B cell (primary cell): ENCODE results near the gene CYB5A. TPM values are rescaled to one million over a fixed set of nuclear protein-coding genes. Genes with fewer than 3 reads are reported as not detected.

ENCODE experiments used
- ATAC-seq: fragments of 200-7000 bp; cut with Tn5 transposase; one replicate; pipeline ENCODE4 v1.10.0; 2021; ENCODE audit warnings: low read depth, mild to moderate bottlenecking, moderate number of reproducible peaks, moderate library complexity
- CTCF ChIA-PET: fragments of 350-600 bp; sonication (Branson Sonifier 250); formaldehyde crosslinking; loops from one replicate; lab custom pipeline; 2021; ENCODE audit warnings: antibody characterized with exemption, inconsistent platforms; lab: Charles Lee
- POLR2A ChIA-PET: fragments of 350-600 bp; sonication (Branson Sonifier 250); formaldehyde crosslinking; loops from one replicate; lab custom pipeline; 2021; ENCODE audit warnings: antibody characterized with exemption; lab: Charles Lee
- DNase-seq: peaks from one replicate; pipeline ENCODE4 v3.0.0; 2013
- H2AFZ ChIP-seq: 2 replicates; pipeline ENCODE4 v1.6.1; 2012; ENCODE audit warnings: mild to moderate bottlenecking, low read depth, low read length; ENCODE audit not compliant: insufficient read depth, poor library complexity, severe bottlenecking
- H3K27ac ChIP-seq, 2 donors: 1 replicate in 1 of 2; 2 replicates in 1 of 2; pipeline ENCODE4 v1.5.1; 2012 to 2013; ENCODE audit warnings: low read length in 2 of 2, mild to moderate bottlenecking in 2 of 2, moderate library complexity in 1 of 2
- H3K27me3 ChIP-seq, 4 experiments: fragments of 200-600 bp in 1 of 4; sonication (generic) in 1 of 4; replicated peaks in 1 of 4; 1 replicate in 2 of 4; 2 replicates in 2 of 4; pipeline versions ENCODE4 v1.6.1 to v1.7.0; 2013 to 2016; ENCODE audit warnings: low read length in 3 of 4, mild to moderate bottlenecking in 2 of 4, mixed read lengths in 1 of 4, moderate library complexity in 1 of 4; ENCODE audit not compliant: insufficient read depth in 4 of 4, control insufficient read depth in 3 of 4; ENCODE audit errors: control extremely low read depth in 1 of 4
- H3K36me3 ChIP-seq, 2 experiments: replicated peaks in 1 of 2; 1 replicate in 1 of 2; 2 replicates in 1 of 2; pipeline versions ENCODE4 v1.6.1 to v1.7.1; 2013; ENCODE audit warnings: low read length in 1 of 2; ENCODE audit not compliant: insufficient read depth in 2 of 2, control insufficient read depth in 1 of 2; ENCODE audit errors: control extremely low read depth in 1 of 2, extremely low read depth in 1 of 2
- H3K4me1 ChIP-seq, 2 donors: fragments of 200-600 bp in 1 of 2; sonication (generic) in 1 of 2; 1 replicate in 1 of 2; 2 replicates in 1 of 2; pipeline versions ENCODE4 v1.5.1 to v1.6.1; 2013 to 2017; ENCODE audit warnings: low read length in 2 of 2; ENCODE audit not compliant: control insufficient read depth in 2 of 2, insufficient read depth in 2 of 2
- H3K4me2 ChIP-seq: replicated peaks from 2 replicates; pipeline ENCODE3; 2012; ENCODE audit warnings: mild to moderate bottlenecking, low read depth, low read length; ENCODE audit not compliant: poor library complexity, severe bottlenecking
- H3K4me3 ChIP-seq, 5 experiments: fragments of 200-600 bp in 1 of 5; sonication (generic) in 1 of 5; 1 replicate in 3 of 5; 2 replicates in 2 of 5; pipeline versions ENCODE4 v1.5.1 to v1.7.0; 2011 to 2016; ENCODE audit warnings: low read length in 4 of 5, mild to moderate bottlenecking in 4 of 5, low read depth in 2 of 5, control low read depth in 1 of 5, moderate library complexity in 1 of 5; ENCODE audit not compliant: insufficient read depth in 1 of 5; ENCODE audit errors: control extremely low read depth in 1 of 5, extremely low read depth in 1 of 5
- H3K79me2 ChIP-seq: fragments of 200-600 bp; sonication (generic); one replicate; pipeline ENCODE4 v1.6.0; 2016; ENCODE audit warnings: low read length; ENCODE audit not compliant: control insufficient read depth, insufficient read depth
- H3K9ac ChIP-seq: fragments of 200-600 bp; sonication (generic); 2 replicates; pipeline ENCODE4 v1.6.1; 2017; ENCODE audit warnings: mild to moderate bottlenecking, low read length, moderate library complexity
- H3K9me3 ChIP-seq, 3 donors: one replicate each; pipeline versions ENCODE4 v1.6.1 to v1.7.1; 2013; ENCODE audit warnings: low read length in 2 of 3; ENCODE audit not compliant: control insufficient read depth in 2 of 3, insufficient read depth in 1 of 3; ENCODE audit errors: control extremely low read depth in 1 of 3
- H4K20me1 ChIP-seq: 2 replicates; pipeline ENCODE4 v1.6.0; 2012; ENCODE audit warnings: mild to moderate bottlenecking, low read length; ENCODE audit not compliant: insufficient read depth, control insufficient read depth, poor library complexity, severe bottlenecking
- H3K27ac Mint-ChIP-seq: one replicate; pipeline ENCODE4 v1.8.0; 2021; ENCODE audit warnings: mixed read lengths
- H3K27me3 Mint-ChIP-seq: one replicate; pipeline ENCODE4 v1.8.0; 2021; ENCODE audit warnings: mixed read lengths
- H3K4me1 Mint-ChIP-seq: one replicate; pipeline ENCODE4 v1.8.0; 2021; ENCODE audit warnings: mixed read lengths
- H3K4me3 Mint-ChIP-seq: one replicate; pipeline ENCODE4 v1.8.0; 2021; ENCODE audit warnings: mixed read lengths
- H3K9me3 Mint-ChIP-seq: one replicate; pipeline ENCODE4 v1.8.0; 2022; ENCODE audit warnings: mixed read lengths; ENCODE audit not compliant: insufficient read depth
- EZH2 ChIP-seq: IDR thresholded peaks from 2 replicates; pipeline ENCODE4 v1.6.1; 2012; ENCODE audit warnings: borderline replicate concordance, low read depth, mild to moderate bottlenecking, moderate library complexity, low read length; ENCODE audit not compliant: insufficient read depth, poor library complexity, severe bottlenecking
- WGBS: methylation state at CpG from one replicate; pipeline ENCODE4 v1.1.5; 2013; ENCODE audit warnings: missing lambda C conversion rate; ENCODE audit not compliant: insufficient coverage; 5-methylcytosine and 5-hydroxymethylcytosine counted together
- intact Hi-C: fragments of 100-400 bp; cut with micrococcal nuclease; formaldehyde crosslinking; loops from one replicate; pipeline ENCODE4 v1.10.0; 2022
- polyA plus RNA-seq: library from polyadenylated mRNA; depleted of rRNA; stranded (reverse); fragments of >200 nt; gene quantifications from 2 replicates; pipeline ENCODE4 v1.2.3, GENCODE V29; 2012
- total RNA-seq, 2 donors: library from RNA; stranded (reverse); fragments of 120-200 nt in 1 of 2; gene quantifications; 1 replicate in 1 of 2; 2 replicates in 1 of 2; pipeline versions ENCODE4 v1.2.3 to v1.2.4, GENCODE V29; 2013 to 2022
- TF ChIP-seq, protein P1 (sequence below): fragments of 200-600 bp; IDR thresholded peaks from one replicate; pipeline ENCODE4 v1.8.0; 2022; ENCODE audit warnings: antibody characterized with exemption, mild to moderate bottlenecking

Gene CYB5A
- total and polyA plus RNA-seq, 2 donors (not counting 1 experiment from before 2014, with no cell fraction given) = 46.9 to 217 TPM

DNA sequence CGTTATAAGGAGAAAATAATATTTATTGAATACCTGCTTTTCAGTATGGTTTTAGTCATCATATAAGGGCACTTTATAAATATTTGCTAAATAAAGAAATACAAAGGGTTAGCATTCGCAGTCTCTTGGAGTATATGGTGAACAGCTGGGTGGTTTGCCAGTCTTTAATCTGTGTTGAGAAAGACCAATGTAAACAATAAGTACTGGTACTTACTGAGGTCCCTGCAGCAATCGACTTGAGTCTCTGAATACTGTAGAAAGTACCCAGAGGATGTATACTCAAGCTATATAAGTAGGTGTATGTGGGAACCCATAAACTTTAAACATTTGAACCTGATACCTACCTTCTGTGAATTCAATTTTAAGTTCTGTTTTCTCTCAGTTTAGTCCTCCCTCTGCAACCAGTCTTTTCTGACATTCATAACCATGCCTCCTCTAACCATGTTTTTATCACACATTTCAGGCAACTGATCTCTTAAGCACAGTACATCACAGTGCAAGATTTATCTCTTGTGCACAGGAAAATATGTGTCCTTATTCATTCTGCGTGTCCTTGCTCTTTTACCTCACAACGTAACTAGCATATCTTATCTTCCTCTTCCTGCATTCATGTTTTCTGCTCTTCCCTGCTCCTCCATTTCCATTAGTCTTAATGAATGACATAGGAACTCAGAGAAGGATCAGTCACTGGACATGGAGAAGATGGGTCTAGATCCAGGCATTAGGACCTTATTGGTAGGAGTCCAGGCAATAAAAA lies 45.6 kb upstream of the CYB5A start:
- no peak for ATAC-seq
- DNase-seq = no peak
- Histone ChIP-seq H3K9ac (no peak overlapping the region), H2AFZ (no peak overlapping the region), H4K20me1 (no peaks in the 10 kb centered on the region), H3K4me3 (no peak overlapping the region), H3K9me3 (peaks cover 0 to 5% (median 4%) of the 10 kb centered on the region in 3 donors), H3K4me2 (no peak overlapping the region), H3K4me1 (peaks cover 22 to 33% of the 10 kb centered on the region in 2 donors), H3K79me2 (no peaks in the 10 kb centered on the region), H3K27me3 (no peaks in the 10 kb centered on the region), H3K27ac (no peak overlapping the region), H3K36me3 (no peaks in the 10 kb centered on the region)
- CTCF ChIA-PET = interaction anchor here (6.0 kb wide), 1 partner anchor 137 kb away, joined by 196 read pairs; no protein-coding TSS in a partner anchor
- Mint-ChIP-seq H3K4me1 (peaks cover 54% of the 10 kb centered on the region), H3K4me3 (no peak overlapping the region), H3K9me3 (peaks cover 5% of the 10 kb centered on the region), H3K27me3 (no peaks in the 10 kb centered on the region), H3K27ac (peak overlapping the region; percentile 38)
- intact Hi-C loops = no loop called here
- POLR2A ChIA-PET = no interaction called here
- 100% methylated on average over 1 of the region's 5 CpGs for WGBS
- TF ChIP-seq EZH2 = no peak
- TF ChIP-seq, protein P1, sequence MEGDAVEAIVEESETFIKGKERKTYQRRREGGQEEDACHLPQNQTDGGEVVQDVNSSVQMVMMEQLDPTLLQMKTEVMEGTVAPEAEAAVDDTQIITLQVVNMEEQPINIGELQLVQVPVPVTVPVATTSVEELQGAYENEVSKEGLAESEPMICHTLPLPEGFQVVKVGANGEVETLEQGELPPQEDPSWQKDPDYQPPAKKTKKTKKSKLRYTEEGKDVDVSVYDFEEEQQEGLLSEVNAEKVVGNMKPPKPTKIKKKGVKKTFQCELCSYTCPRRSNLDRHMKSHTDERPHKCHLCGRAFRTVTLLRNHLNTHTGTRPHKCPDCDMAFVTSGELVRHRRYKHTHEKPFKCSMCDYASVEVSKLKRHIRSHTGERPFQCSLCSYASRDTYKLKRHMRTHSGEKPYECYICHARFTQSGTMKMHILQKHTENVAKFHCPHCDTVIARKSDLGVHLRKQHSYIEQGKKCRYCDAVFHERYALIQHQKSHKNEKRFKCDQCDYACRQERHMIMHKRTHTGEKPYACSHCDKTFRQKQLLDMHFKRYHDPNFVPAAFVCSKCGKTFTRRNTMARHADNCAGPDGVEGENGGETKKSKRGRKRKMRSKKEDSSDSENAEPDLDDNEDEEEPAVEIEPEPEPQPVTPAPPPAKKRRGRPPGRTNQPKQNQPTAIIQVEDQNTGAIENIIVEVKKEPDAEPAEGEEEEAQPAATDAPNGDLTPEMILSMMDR = no peak

DNA sequence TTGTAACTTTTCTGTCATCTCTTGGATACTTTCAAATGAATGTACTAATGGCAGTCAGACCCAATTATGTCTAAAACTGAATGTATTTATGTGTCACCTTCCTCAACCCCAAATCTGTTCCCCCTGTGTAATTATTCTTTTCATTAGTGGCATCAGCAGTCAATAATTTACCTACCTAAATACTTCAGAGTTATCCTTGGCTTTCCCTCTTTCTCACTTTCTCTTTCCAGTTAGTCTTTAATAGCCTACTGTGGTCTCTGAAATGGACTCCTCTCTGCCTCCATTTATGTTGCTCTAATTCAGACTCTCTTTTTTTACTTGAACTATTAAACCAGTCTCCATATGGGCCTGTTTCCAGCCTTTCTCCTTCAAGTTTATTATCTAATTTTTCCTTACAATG lies 44.9 kb upstream of the CYB5A start:
- TF ChIP-seq, protein P1 = no peak
- intact Hi-C loops = no loop called here
- Histone ChIP-seq H2AFZ (no peak overlapping the region), H3K27me3 (no peaks in the 10 kb centered on the region), H3K79me2 (no peaks in the 10 kb centered on the region), H3K27ac (no peak overlapping the region), H3K4me3 (no peak overlapping the region), H3K9me3 (peaks cover 0 to 5% (median 4%) of the 10 kb centered on the region in 3 donors), H3K9ac (no peak overlapping the region), H3K4me1 (peaks cover 22 to 33% of the 10 kb centered on the region in 2 donors), H4K20me1 (no peaks in the 10 kb centered on the region), H3K36me3 (no peaks in the 10 kb centered on the region), H3K4me2 (no peak overlapping the region)
- Mint-ChIP-seq H3K27me3 (no peaks in the 10 kb centered on the region), H3K9me3 (peaks cover 5% of the 10 kb centered on the region), H3K27ac (peak overlapping the region; percentile 50), H3K4me3 (no peak overlapping the region), H3K4me1 (peaks cover 54% of the 10 kb centered on the region)
- ATAC-seq = no peak
- DNase-seq = no peak
- ChIA-PET POLR2A (no interaction called here), CTCF (no interaction called here)
